ENCODE results near the gene CNOT1.

DNA sequence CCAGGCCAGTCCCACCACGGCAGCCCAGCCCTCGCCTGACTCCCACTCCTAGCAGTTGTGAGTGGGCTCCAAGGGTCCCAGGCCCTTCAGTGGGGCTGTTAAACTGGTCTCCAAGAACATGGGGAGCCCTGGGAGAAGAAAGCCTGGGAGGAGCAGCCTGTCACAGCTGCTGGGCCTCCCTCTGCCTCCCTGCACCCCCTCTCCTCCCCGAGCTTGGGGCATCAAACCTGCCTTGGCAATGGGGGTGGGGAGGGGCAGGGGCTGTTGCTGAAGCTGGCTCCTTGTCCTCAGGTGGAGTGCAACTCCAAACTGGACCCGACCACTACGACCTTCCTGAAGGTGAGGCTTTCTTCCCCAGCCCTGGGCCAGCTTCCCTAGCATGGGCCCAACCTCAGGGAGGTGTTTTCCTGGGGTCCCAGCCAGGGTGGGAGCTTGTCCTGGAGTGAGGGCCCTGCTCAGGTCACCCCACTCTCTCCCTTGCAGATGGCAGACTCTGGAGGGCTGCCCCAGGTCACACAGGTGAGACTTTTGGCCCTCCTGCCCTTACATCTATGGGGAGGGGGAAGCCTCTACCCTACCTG, 120.9 kb downstream of the CNOT1 start:
- TF ChIP-seq ZNF274 (IDR thresholded peaks at IDR 0.05; ENCODE audit: low read length) = no peak
- no peak for TF ChIP-seq ZNF274 (tag by site-specific recombination; IDR thresholded peaks at IDR 0.05; ENCODE audit: borderline replicate concordance)
- no peak for TF ChIP-seq ZSCAN23 (tag by site-specific recombination; IDR thresholded peaks at IDR 0.05)
- TF ChIP-seq, protein P1, sequence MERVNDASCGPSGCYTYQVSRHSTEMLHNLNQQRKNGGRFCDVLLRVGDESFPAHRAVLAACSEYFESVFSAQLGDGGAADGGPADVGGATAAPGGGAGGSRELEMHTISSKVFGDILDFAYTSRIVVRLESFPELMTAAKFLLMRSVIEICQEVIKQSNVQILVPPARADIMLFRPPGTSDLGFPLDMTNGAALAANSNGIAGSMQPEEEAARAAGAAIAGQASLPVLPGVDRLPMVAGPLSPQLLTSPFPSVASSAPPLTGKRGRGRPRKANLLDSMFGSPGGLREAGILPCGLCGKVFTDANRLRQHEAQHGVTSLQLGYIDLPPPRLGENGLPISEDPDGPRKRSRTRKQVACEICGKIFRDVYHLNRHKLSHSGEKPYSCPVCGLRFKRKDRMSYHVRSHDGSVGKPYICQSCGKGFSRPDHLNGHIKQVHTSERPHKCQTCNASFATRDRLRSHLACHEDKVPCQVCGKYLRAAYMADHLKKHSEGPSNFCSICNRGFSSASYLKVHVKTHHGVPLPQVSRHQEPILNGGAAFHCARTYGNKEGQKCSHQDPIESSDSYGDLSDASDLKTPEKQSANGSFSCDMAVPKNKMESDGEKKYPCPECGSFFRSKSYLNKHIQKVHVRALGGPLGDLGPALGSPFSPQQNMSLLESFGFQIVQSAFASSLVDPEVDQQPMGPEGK (tag by site-specific recombination; IDR thresholded peaks at IDR 0.05) = no peak
- TF ChIP-seq CTCF (tag by site-specific recombination; IDR thresholded peaks at IDR 0.05) = no peak
- TF ChIP-seq, protein P2, sequence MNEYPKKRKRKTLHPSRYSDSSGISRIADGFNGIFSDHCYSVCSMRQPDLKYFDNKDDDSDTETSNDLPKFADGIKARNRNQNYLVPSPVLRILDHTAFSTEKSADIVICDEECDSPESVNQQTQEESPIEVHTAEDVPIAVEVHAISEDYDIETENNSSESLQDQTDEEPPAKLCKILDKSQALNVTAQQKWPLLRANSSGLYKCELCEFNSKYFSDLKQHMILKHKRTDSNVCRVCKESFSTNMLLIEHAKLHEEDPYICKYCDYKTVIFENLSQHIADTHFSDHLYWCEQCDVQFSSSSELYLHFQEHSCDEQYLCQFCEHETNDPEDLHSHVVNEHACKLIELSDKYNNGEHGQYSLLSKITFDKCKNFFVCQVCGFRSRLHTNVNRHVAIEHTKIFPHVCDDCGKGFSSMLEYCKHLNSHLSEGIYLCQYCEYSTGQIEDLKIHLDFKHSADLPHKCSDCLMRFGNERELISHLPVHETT (tag by site-specific recombination; IDR thresholded peaks at IDR 0.05) = no peak
- TF ChIP-seq ZNF501 (tag by site-specific recombination; IDR thresholded peaks at IDR 0.05) = no peak
